ENCODE measurements around the gene C19orf47.

Gene C19orf47

DNA sequence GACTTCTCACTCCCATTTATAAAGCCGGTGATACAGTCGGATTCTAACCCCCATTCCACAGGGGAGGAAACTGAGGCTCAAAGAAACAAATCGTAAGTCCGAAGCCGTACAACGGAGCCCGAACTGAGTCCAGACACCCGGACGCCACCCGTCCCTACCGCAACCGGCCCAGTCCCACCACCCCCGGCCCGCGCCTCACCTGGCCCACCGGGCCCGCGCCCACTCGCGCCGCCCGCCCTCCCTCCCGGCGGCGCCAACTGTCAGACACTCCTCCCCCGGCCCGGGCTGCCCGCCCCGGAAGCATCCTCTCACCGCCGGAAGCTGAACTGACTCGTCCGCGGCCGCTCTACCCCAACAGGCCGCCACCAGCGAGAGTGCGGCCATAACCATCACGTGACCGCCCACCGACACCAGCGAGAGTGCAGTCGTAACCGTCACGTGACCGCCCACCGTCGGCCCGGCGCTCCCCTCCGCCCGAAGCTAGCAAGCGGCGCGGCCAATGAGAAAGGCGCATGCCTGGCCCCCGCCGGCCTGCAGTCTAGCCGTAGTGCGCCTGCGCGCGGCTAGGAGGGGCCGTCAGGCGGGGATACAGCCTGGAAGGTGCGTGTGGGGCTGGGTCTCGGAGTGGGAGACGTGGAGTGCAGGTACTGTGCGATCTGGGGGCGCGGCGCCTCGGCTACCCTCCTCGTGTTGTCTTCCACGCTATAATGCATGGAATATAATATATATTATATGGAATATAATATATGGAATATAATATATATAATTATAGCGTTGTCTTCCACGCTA is at the start of gene C19orf47, which contains the start of gene PLD3:
C19orf47 (minus strand) TSS at position 273 of the 789 bp plus-strand sequence. CDS start 6,540 bp downstream, outside the sequence.
PLD3 (plus strand) TSS at position 571 of the 789 bp plus-strand sequence. CDS start 17,789 bp downstream, outside the sequence.
- DNase-seq (ENCODE audit: low read depth in 1 of 2, low spot score in 1 of 2), result peak; percentile 95 to 97

DNA sequence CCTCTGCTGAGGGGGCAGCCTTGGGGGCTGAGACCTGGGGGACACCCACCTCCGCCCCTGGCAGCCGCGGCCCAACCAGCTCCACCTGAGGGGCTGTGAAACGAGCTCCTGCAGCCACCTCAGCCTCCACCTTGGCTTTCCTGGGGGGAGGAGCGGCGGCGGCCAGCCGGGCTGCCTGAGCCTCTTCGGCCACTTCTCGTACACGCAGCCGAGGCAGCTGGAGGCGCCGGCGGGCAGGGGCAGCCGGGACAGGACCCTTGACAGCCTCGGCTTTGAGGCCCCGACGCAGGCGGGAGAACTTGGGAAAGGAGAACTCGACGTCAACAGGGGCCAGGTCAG is 49.3 kb upstream of the C19orf47 start:
- DNase-seq (ENCODE audit: low read depth in 1 of 2, low spot score in 1 of 2), result no peak

- DNase-seq (ENCODE audit: low read depth in 1 of 2, low spot score in 1 of 2), result no peak
Observed at GRCh38 chr19:40396886-40397567, 48.8 kb upstream of the C19orf47 start.

GRCh38 chr19:40395956-40396355 is 47.8 kb upstream of the C19orf47 start:
- DNase-seq (ENCODE audit: low read depth in 1 of 2, low spot score in 1 of 2), result no peak

GRCh38 chr19:40394816-40395210 is 46.6 kb upstream of the C19orf47 start:
- DNase-seq (ENCODE audit: low read depth in 1 of 2, low spot score in 1 of 2), result no peak

DNA sequence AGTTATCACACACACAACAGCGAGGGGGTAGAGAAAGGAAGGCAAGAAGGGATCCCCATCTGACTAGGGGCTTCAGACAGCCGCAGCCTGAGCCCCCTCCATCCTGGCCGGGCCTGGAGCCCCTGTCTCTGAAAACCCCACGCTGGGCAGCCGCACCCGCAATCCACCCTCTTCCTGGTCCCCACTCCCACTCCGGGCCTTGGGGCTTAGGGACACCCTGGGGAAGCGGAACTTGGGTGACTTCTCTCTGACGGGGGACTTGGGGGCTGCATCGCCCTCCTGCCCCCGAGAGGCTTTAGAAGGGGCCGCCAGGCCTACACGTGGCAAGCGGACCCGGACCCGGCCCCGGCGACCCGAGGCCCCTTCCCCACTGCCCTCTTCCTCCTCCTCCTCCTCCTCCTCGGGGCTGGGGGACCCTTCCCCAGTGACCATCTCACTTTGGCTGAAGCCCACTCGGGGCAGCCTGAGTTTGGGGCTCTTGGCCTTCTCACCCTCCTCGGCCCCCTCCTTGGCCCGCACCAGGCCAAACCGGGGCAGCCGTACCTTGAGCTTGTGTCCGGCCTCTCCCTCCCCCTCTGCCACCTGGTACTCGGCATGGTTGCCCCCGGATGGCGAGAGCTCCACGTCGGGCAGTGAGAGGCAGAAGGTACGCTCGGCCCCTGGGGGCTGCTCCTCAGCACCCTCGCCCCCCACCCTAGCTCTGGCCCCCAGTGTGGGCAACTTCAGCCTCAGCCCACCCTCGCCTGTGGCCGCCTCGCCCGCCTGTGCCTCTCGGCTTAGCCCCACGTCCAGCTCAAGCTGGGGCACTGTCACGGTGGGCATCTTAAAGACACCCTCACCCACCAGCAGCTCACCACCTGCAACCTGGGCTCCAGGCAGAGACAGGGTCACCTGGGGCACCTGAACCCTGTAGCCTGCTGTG is 46.0 kb upstream of the C19orf47 start:
- no peak for DNase-seq (ENCODE audit: low read depth in 1 of 2, low spot score in 1 of 2)

- DNase-seq (ENCODE audit: low read depth in 1 of 2, low spot score in 1 of 2), result no peak
Observed at GRCh38 chr19:40392894-40393517, 44.8 kb upstream of the C19orf47 start.

DNA sequence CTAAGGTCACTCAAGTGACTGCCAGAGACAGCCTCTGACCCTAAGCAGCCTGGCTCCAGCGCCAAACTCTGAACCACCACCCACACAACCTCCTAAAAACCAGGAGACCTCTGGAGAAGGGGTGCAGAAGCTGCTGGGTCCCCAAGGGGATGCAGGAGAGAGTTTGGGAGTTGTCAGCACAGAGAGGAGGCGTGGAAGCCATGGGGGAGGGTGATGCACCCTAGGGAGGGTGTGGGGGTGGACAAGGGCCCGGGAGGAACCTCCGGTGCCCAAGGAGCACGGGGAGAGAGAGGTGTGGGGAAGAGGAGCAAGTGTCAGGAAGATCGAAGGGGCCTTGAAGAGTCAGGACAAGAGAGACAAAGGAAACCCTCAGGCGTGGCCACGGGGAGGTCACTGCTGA is 43.9 kb upstream of the C19orf47 start:
- no peak for DNase-seq (ENCODE audit: low read depth in 1 of 2, low spot score in 1 of 2)

- no peak for DNase-seq (ENCODE audit: low read depth in 1 of 2, low spot score in 1 of 2)
Observed at GRCh38 chr19:40390084-40390742, 42.0 kb upstream of the C19orf47 start, which contains the start of gene HIPK4. TSS of gene HIPK4 (minus strand) at chr19:40390181. CDS start at chr19:40389902, 279 bp downstream.

DNA sequence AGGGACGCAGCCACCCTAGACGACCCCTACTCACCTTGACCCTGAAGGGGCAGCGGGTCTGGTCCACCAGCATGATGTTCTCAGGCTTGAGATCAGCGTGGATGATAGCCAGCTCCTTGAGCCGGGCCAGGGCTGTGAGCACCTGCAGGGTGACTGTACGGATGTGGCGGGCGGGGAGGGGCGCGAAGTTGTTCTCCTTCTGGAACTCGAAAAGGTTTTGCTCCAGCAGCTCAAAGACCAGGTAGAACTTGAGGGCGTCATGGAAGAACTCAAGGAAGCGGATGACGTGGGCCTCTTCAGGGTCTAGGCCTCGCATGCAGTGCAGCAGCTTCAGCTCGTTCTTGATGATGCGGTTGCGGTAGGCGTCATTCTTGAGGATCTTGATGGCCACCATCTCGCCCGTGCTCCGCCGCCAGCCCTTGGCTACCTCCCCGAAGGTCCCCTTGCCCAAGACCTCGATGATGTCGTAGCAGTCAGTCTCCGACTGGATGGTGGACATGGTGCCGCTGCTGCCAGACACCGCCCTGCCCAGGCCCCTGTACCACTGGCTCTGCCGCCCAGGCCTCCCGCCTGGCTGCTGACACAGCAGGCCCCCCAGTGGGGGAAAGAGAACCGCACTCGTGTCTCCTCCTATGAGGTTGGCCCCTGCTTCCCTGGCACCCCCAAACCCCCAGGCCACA is 41.3 kb upstream of the C19orf47 start:
- DNase-seq (ENCODE audit: low read depth in 1 of 2, low spot score in 1 of 2), result no peak

- DNase-seq (ENCODE audit: low read depth in 1 of 2, low spot score in 1 of 2), result no peak
Observed at GRCh38 chr19:40388481-40388880, 40.3 kb upstream of the C19orf47 start.

DNA sequence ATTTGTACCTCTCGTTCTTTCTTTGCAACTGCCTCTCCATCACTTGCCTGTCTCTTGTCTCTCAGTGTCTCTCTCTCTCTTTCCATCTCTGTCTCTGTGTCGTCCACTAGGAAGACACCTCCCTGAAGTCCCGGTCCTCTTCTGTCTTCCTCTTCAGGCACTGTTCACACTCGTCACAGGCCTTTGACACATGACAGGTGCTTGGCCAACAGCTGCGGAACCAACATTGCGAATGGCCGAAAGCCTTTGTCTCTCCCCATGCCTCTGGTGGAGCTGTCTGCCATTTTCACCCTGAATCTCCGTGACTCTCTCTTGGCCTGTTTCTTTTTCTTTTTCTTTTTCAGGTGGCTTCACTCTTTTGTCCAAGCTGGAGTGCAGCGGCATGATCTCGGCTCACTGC is 39.0 kb upstream of the C19orf47 start:
- DNase-seq (ENCODE audit: low read depth in 1 of 2, low spot score in 1 of 2), result no peak

DNA sequence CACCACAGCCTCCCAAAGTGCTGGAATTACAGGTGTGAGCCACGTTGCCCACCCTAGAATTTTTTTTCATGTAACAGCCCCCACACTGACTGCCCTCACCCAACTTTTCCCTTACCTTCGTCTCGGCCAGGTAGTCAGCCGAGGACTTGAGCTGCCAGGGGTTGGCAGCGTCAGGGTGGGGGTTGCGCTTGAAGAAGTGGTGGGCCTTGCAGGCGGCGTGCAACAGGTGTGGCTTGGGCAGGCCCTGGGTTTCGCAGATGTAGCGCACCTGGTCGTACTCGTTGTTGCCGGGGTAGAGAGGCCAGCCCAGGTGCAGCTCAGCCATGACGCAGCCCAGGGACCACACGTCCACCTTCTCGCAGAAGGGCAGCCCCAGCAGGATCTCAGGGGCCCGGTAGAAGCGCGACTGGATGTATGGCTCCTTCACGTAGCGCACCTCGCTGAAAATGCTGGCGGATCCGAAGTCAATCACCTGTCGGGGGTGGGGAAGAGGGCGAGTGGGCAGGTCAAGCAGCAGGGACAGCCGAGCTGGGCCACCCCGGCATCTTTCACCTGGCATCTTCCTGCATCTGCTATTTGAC is 35.6 kb upstream of the C19orf47 start:
- no peak for DNase-seq (ENCODE audit: low read depth in 1 of 2, low spot score in 1 of 2)

GRCh38 chr19:40381321-40381720 is 33.1 kb upstream of the C19orf47 start:
- DNase-seq (ENCODE audit: low read depth in 1 of 2, low spot score in 1 of 2), result no peak

DNA sequence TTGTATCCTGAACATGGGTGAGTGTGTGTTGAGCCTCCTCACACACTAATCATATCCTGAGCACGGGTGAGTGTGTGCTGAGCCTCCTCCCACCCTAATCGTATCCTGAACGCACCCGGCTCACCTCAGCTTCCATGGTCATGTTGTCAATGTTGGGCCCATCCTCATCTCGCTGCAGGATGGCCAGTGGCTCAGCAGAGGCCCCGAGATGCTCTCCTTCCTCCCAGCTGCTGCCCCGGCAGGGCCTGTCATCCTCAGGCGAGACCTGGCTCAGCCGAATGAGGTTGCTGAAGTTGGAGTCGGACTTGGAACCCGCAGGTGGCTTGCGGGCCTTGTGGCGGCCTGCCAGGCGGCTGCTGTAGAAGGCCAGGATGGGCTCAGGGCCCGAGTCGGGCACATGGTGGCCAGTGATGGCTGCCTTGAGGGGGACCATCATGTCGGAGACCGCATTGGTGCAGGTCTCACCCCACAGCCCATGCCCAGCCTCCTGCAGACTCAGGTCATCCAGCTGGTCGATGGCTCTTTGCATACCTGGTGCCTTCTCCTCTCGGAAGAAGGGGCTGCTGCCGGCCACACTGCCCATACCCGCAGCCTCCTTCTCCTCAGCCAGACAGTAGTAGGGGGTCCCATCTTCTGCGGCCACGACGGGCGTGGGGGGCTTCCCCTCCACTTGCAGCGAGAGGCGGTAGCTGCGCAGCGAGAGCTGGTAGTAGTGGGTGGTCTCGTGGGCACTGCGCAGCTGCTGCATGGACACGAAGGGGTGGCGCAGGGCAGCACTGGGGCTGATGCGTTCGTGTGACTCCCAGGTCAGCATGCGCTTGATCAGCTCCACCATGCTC is 32.2 kb upstream of the C19orf47 start:
- DNase-seq (ENCODE audit: low read depth in 1 of 2, low spot score in 1 of 2), result no peak

DNA sequence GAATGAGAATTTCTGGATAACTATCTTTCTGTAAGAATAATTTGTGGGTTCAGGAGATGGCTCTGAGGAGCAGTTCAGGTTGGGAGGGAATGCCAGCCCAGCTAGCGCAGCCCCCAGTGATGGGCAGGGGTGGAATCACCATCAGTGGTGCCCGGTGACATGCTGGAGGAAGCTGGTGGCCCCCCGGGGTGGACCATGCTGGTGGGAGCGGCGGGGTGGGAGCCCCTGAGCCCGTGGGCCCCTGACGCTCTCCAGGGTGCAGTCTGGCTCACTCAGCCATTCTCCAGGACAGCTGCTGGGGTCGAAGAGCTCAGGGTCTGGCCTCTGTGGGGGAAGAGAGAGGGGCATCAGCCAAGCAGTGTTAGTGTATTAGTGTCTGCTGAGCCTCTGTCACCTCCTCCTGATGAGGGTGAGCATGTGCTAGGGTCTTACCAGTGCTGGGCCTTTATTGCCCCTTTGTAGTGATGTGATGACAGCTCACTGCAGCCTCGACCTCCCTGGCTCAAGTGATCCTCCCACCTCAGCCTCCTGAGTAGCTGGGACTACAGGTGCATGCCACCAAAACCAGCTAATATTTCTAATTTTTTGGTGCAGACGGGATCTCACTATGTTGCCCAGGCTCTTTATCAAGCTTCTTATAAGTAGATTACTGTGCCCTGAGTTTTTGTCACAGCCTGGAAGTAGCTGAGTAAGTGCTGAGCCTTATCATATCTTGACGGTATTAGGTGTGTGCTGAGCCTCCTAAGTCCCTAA is 31.4 kb upstream of the C19orf47 start:
- no peak for DNase-seq (ENCODE audit: low read depth in 1 of 2, low spot score in 1 of 2)

- DNase-seq (ENCODE audit: low read depth in 1 of 2, low spot score in 1 of 2), result no peak
Observed at GRCh38 chr19:40378509-40378908, 30.3 kb upstream of the C19orf47 start.

DNA sequence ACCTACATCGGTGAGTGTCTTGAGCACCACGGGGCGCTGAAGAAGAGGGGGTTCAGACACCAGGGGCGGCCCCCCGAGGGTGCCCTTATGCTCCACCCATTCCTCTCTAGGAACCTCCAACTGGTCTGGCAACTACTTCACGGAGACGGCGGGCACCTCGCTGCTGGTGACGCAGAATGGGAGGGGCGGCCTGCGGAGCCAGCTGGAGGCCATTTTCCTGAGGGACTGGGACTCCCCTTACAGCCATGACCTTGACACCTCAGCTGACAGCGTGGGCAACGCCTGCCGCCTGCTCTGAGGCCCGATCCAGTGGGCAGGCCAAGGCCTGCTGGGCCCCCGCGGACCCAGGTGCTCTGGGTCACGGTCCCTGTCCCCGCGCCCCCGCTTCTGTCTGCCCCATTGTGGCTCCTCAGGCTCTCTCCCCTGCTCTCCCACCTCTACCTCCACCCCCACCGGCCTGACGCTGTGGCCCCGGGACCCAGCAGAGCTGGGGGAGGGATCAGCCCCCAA is 29.7 kb upstream of the C19orf47 start:
- DNase-seq (ENCODE audit: low read depth in 1 of 2, low spot score in 1 of 2), result no peak

Measured in stimulated activated CD4-positive, alpha-beta T cell treated with anti-CD3 and anti-CD28 coated beads, Interleukin-15, amount 100 ng/mL, for 1 hour (primary cell).